Neural progenitor cell (in vitro differentiated cells): ENCODE data around the gene RAB6B. TPM values are rescaled to one million over a fixed set of nuclear protein-coding genes. Genes with fewer than 3 reads are reported as not detected.

ENCODE experiments used
- DNase-seq: peaks from one replicate; pipeline ENCODE4 v3.0.0-alpha.2; 2016; ENCODE audit warnings: low spot score
- H2AFZ ChIP-seq: fragments of 200-600 bp; sonication (generic); replicated peaks from 2 replicates; pipeline ENCODE4 v1.6.1; 2016; ENCODE audit warnings: antibody characterized with exemption
- H3F3A ChIP-seq: fragments of 200-600 bp; sonication (generic); 2 replicates; pipeline ENCODE4 v1.6.1; 2016; ENCODE audit warnings: antibody characterized with exemption, low read depth
- H3K27ac ChIP-seq: fragments of 200-600 bp; sonication (generic); 2 replicates; pipeline ENCODE4 v1.5.1; 2016; ENCODE audit warnings: mild to moderate bottlenecking
- H3K27me3 ChIP-seq: fragments of 200-600 bp; sonication (generic); 2 replicates; pipeline ENCODE4 v1.6.1; 2016; ENCODE audit warnings: mild to moderate bottlenecking, moderate library complexity
- H3K36me3 ChIP-seq: fragments of 200-600 bp; sonication (generic); 2 replicates; pipeline ENCODE4 v1.5.1; 2016
- H3K4me1 ChIP-seq: fragments of 200-600 bp; sonication (generic); 2 replicates; pipeline ENCODE4 v1.6.1; 2016; ENCODE audit warnings: mixed run types
- H3K4me2 ChIP-seq: fragments of 200-600 bp; sonication (generic); 2 replicates; pipeline ENCODE4 v1.6.1; 2016
- H3K4me3 ChIP-seq: fragments of 200-600 bp; sonication (generic); 2 replicates; pipeline ENCODE4 v1.5.1; 2016
- H3K79me2 ChIP-seq: fragments of 200-600 bp; sonication (generic); 2 replicates; pipeline ENCODE4 v1.6.1; 2016; ENCODE audit warnings: low read depth
- H3K9ac ChIP-seq: fragments of 200-600 bp; sonication (generic); 2 replicates; pipeline ENCODE4 v1.6.1; 2016
- H3K9me3 ChIP-seq: fragments of 200-600 bp; sonication (generic); 2 replicates; pipeline ENCODE4 v1.5.1; 2016; ENCODE audit warnings: low read depth
- H4K20me1 ChIP-seq: fragments of 200-600 bp; sonication (generic); 2 replicates; pipeline ENCODE4 v1.6.1; 2016; ENCODE audit warnings: low read depth
- H3K27ac Mint-ChIP-seq: 3 replicates; pipeline ENCODE4 v1.8.0; 2021; ENCODE audit warnings: mixed read lengths
- H3K27me3 Mint-ChIP-seq: 2 replicates; pipeline ENCODE4 v1.8.0; 2022; ENCODE audit warnings: low read depth, mild to moderate bottlenecking, inconsistent platforms, moderate library complexity, mixed read lengths; ENCODE audit not compliant: insufficient read depth
- H3K36me3 Mint-ChIP-seq: 3 replicates; pipeline ENCODE4 v1.8.0; 2021; ENCODE audit warnings: mixed read lengths
- H3K4me1 Mint-ChIP-seq: 3 replicates; pipeline ENCODE4 v1.8.0; 2021; ENCODE audit warnings: mixed read lengths
- H3K4me3 Mint-ChIP-seq: 3 replicates; pipeline ENCODE4 v1.8.0; 2021; ENCODE audit warnings: mild to moderate bottlenecking, moderate library complexity, mixed read lengths
- H3K9me3 Mint-ChIP-seq: 3 replicates; pipeline ENCODE4 v1.8.0; 2020; ENCODE audit warnings: mixed read lengths
- EZH2 ChIP-seq: fragments of 200-600 bp; sonication (generic); IDR thresholded peaks from 2 replicates; pipeline ENCODE4 v1.6.1; 2017; ENCODE audit warnings: antibody characterized with exemption, mild to moderate bottlenecking, moderate library complexity
- EZH2phosphoT487 ChIP-seq: fragments of 200-600 bp; sonication (generic); IDR thresholded peaks from 2 replicates; pipeline ENCODE4 v1.6.1; 2017; ENCODE audit warnings: antibody characterized with exemption
- total RNA-seq: library from RNA; depleted of rRNA; stranded (reverse); fragments of >200 nt; gene quantifications from 2 replicates; pipeline ENCODE4 v1.2.3, GENCODE V29; 2015; ENCODE audit warnings: low replicate concordance
- TF ChIP-seq, protein P1 (sequence below): fragments of 200-600 bp; sonication (generic); IDR thresholded peaks from 2 replicates; pipeline ENCODE4 v1.5.1; 2017; ENCODE audit warnings: antibody characterized with exemption, mild to moderate bottlenecking

The RAB6B gene
- total RNA-seq, 1 donor from 2014 or later = 7.7 TPM

- Mint-ChIP-seq H3K36me3 (peaks cover 12% of the 10 kb centered on the region), H3K27me3 (no peaks in the 10 kb centered on the region), H3K4me1 (no peaks in the 10 kb centered on the region), H3K4me3 (no peak overlapping the region), H3K9me3 (no peaks in the 10 kb centered on the region), H3K27ac (no peak overlapping the region)
- DNase-seq = no peak
- Histone ChIP-seq H3K4me1 (no peaks in the 10 kb centered on the region), H3K9ac (no peak overlapping the region), H3K79me2 (no peaks in the 10 kb centered on the region), H3F3A (peaks cover 7% of the 10 kb centered on the region), H3K4me3 (no peak overlapping the region), H3K27ac (no peak overlapping the region), H3K36me3 (peaks cover 23% of the 10 kb centered on the region), H3K9me3 (no peaks in the 10 kb centered on the region), H3K27me3 (no peaks in the 10 kb centered on the region), H3K4me2 (no peak overlapping the region), H2AFZ (no peak overlapping the region), H4K20me1 (peaks cover 5% of the 10 kb centered on the region)
- TF ChIP-seq EZH2phosphoT487 (no peak), EZH2 (no peak)
- TF ChIP-seq, protein P1, sequence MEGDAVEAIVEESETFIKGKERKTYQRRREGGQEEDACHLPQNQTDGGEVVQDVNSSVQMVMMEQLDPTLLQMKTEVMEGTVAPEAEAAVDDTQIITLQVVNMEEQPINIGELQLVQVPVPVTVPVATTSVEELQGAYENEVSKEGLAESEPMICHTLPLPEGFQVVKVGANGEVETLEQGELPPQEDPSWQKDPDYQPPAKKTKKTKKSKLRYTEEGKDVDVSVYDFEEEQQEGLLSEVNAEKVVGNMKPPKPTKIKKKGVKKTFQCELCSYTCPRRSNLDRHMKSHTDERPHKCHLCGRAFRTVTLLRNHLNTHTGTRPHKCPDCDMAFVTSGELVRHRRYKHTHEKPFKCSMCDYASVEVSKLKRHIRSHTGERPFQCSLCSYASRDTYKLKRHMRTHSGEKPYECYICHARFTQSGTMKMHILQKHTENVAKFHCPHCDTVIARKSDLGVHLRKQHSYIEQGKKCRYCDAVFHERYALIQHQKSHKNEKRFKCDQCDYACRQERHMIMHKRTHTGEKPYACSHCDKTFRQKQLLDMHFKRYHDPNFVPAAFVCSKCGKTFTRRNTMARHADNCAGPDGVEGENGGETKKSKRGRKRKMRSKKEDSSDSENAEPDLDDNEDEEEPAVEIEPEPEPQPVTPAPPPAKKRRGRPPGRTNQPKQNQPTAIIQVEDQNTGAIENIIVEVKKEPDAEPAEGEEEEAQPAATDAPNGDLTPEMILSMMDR = no peak
Observed at GRCh38 chr3:133815386-133815785, 80.3 kb downstream of the RAB6B start.

DNA sequence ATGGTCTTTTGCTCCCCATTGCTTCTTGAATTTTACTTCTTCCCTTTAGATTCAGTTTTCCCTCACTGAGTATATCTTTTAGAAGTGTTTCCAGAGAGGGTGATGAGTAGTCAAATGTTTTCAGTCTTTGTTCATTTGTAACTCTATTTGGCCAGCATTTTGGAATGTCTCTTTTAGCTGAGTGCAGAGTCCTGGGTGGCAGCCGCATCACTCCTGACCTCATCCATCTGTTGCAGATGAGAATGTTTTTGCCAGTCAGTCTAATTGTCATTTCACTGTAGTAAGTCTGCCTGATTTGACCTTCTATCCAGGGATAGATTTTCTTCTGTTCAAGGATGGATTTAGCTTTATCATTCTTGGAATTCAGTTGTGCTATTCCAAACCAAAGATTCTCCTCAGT is 82.8 kb downstream of the RAB6B start:
- H3K9me3 Mint-ChIP-seq = no peaks in the 10 kb centered on the region
- no peaks in the 10 kb centered on the region for H3K4me1 ChIP-seq
- H3K36me3 ChIP-seq = peaks cover 27% of the 10 kb centered on the region
- H3K27ac Mint-ChIP-seq = no peak overlapping the region
- no peaks in the 10 kb centered on the region for H3K9me3 ChIP-seq
- no peaks in the 10 kb centered on the region for H3K4me1 Mint-ChIP-seq
- no peak overlapping the region for H3K27ac ChIP-seq
- no peaks in the 10 kb centered on the region for H3K27me3 Mint-ChIP-seq
- peaks cover under 1% of the 10 kb centered on the region for H3F3A ChIP-seq
- no peak overlapping the region for H3K4me2 ChIP-seq
- H3K4me3 ChIP-seq = no peak overlapping the region
- H3K36me3 Mint-ChIP-seq = peaks cover 9% of the 10 kb centered on the region
- no peak overlapping the region for H3K9ac ChIP-seq
- no peak overlapping the region for H3K4me3 Mint-ChIP-seq
- H3K27me3 ChIP-seq = no peaks in the 10 kb centered on the region
- no peaks in the 10 kb centered on the region for H4K20me1 ChIP-seq
- TF ChIP-seq EZH2 = no peak
- TF ChIP-seq, protein P1 = no peak
- TF ChIP-seq EZH2phosphoT487 = no peak
- H2AFZ ChIP-seq = no peak overlapping the region
- DNase-seq = no peak
- H3K79me2 ChIP-seq = no peaks in the 10 kb centered on the region

DNA sequence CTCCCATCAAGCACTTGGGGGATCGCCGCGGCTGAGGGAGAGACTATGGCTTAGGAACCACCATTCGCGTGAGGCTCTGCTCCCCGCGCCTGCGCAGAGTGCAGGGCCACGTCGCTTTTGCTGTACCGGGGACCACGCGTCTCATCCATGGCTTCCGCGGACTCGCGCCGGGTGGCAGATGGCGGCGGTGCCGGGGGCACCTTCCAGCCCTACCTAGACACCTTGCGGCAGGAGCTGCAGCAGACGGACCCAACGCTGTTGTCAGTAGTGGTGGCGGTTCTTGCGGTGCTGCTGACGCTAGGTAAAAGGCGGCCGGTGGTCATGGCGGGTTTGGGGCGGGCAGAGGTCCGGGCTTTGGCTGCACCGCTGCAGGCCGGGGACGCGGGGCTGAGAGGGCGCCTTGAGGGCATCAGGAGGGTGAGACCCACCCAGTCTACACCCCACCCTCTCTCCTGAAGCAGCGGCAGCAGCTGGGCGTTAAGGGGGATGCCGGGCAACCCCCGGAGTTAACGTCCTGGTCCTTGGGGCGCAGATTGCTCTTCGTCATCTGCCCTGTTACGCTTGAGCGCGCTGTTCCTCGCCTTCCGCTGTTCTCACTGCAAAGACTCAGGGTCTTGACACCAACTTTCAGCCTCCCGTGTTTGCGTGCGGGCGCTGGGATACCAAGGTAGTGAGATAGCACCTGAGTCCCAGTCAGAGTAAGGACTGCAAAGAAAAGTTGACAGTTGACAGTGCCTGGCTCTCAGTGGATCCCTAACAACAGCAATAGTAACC is 89.8 kb downstream of the RAB6B start, which contains the start of gene SRPRB:
Gene SRPRB, plus strand, starts transcription at position 114 of the 774 bp plus-strand sequence. Its CDS starts 34 bp downstream, at position 148.
- Histone ChIP-seq H3K27me3 (peaks cover 8% of the 10 kb centered on the region), H4K20me1 (peaks cover 7% of the 10 kb centered on the region), H3K4me2 (peak within 1 kb of the TSS; percentile 97), H3K36me3 (peaks cover 11% of the 10 kb centered on the region), H3K4me3 (peak within 1 kb of the TSS; percentile 89), H3F3A (no peaks in the 10 kb centered on the region), H2AFZ (peak within 1 kb of the TSS; percentile 99), H3K9me3 (no peaks in the 10 kb centered on the region), H3K4me1 (peaks cover 8% of the 10 kb centered on the region), H3K27ac (no peak within 1 kb of the TSS), H3K9ac (peak within 1 kb of the TSS; percentile 48), H3K79me2 (peaks cover 17% of the 10 kb centered on the region)
- Mint-ChIP-seq H3K36me3 (peaks cover 8% of the 10 kb centered on the region), H3K27ac (no peak within 1 kb of the TSS), H3K27me3 (no peaks in the 10 kb centered on the region), H3K4me1 (peaks cover 12% of the 10 kb centered on the region), H3K9me3 (no peaks in the 10 kb centered on the region), H3K4me3 (peak within 1 kb of the TSS; percentile 97)
- peak; percentile 97 for DNase-seq
- no peak for TF ChIP-seq EZH2phosphoT487
- TF ChIP-seq, protein P1 = no peak
- no peak for TF ChIP-seq EZH2
